Measurements from ENCODE around the gene TGFB2. TPM values are rescaled to one million over a fixed set of nuclear protein-coding genes. Genes with fewer than 3 reads are reported as not detected.

Gene TGFB2
- total RNA-seq, 1 donor from 2014 or later, result 46.8 TPM

- intact Hi-C loops (cut with DNase I), result loop anchor here (5.0 kb wide), 1 partner anchor 1523 kb away; no protein-coding TSS in a partner anchor
- ATAC-seq (peak; percentile 68), DNase-seq (ENCODE audit: low spot score) (no peak)
Observed at GRCh38 chr1:218444173-218444572, 99.0 kb downstream of the TGFB2 start.

GRCh38 chr1:218444588-218444987, 99.5 kb downstream of the TGFB2 start:
- intact Hi-C loops (cut with DNase I), result loop anchor here (5.0 kb wide), 1 partner anchor 1523 kb away; no protein-coding TSS in a partner anchor
- DNase-seq (ENCODE audit: low spot score) (no peak), ATAC-seq (no peak)

- DNase-seq (ENCODE audit: low spot score) (no peak), ATAC-seq (peak; percentile 75)
- intact Hi-C loops (cut with DNase I), result no loop called here
Observed at GRCh38 chr1:218447010-218447689, 102.0 kb downstream of the TGFB2 start.

GRCh38 chr1:218451415-218451814, 106.3 kb downstream of the TGFB2 start:
- intact Hi-C loops (cut with DNase I), result no loop called here
- DNase-seq (ENCODE audit: low spot score) (no peak), ATAC-seq (no peak)

- intact Hi-C loops (cut with DNase I), result no loop called here
- ATAC-seq, result no peak
- DNase-seq (ENCODE audit: low spot score), result no peak
Observed at GRCh38 chr1:218454700-218455282, 109.7 kb downstream of the TGFB2 start.

DNA sequence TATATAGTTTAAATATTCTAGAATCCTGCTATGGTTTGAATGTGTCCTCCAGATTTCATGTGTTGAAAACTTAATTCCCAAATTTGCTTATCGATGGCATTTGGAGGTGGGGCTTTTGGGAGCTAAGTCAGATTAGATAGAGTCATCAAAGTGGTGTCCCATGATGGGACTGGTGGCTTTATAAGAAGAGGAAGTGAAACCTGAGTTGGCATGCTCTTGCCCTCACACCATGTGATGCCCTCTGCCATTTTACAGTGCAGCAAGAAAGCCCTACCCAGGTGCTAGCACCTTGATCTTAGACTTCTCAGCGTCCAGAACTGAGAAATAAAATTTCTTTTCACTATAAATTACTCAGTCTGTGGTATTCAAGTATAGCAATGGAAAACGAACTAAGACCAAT, 111.3 kb downstream of the TGFB2 start:
- DNase-seq (ENCODE audit: low spot score) (no peak), ATAC-seq (no peak)
- intact Hi-C loops (cut with DNase I), result no loop called here

- intact Hi-C loops (cut with DNase I), result no loop called here
- ATAC-seq (peak; percentile 63), DNase-seq (ENCODE audit: low spot score) (peak; percentile 70)
Observed at GRCh38 chr1:218459450-218459849, 114.3 kb downstream of the TGFB2 start.

GRCh38 chr1:218459878-218460711, 115.0 kb downstream of the TGFB2 start:
- ATAC-seq (peak; percentile 84), DNase-seq (ENCODE audit: low spot score) (no peak)
- intact Hi-C loops (cut with DNase I), result no loop called here

- no peak for ATAC-seq
- intact Hi-C loops (cut with DNase I), result no loop called here
- no peak for DNase-seq (ENCODE audit: low spot score)
Observed at GRCh38 chr1:218461351-218461750, 116.2 kb downstream of the TGFB2 start.

DNA sequence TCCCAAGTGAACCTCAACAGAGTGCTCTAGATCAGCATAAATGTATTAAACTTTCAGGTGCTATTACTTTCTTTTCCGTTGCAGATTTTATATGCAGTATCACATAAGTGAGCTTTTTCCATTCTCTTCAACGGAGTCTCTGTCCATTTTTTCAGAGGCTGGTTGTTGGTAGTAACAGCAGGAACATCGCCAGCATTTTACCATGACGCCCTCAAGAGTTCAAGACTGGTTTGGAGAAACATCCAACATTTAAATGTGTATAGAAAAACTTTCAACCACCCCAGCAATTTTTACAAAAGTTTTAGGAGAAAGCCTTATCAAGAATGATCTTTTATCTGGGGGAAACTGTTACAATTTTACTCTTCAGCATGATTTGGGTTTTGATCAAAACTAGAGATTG, 117.0 kb downstream of the TGFB2 start:
- no peak for ATAC-seq
- intact Hi-C loops (cut with DNase I), result no loop called here
- DNase-seq (ENCODE audit: low spot score), result no peak

GRCh38 chr1:218462587-218462986, 117.5 kb downstream of the TGFB2 start:
- DNase-seq (ENCODE audit: low spot score) (no peak), ATAC-seq (no peak)
- intact Hi-C loops (cut with DNase I), result no loop called here

GRCh38 chr1:218463194-218464156, 118.3 kb downstream of the TGFB2 start:
- ATAC-seq (peak; percentile 84), DNase-seq (ENCODE audit: low spot score) (peak; percentile 83)
- intact Hi-C loops (cut with DNase I), result no loop called here

DNA sequence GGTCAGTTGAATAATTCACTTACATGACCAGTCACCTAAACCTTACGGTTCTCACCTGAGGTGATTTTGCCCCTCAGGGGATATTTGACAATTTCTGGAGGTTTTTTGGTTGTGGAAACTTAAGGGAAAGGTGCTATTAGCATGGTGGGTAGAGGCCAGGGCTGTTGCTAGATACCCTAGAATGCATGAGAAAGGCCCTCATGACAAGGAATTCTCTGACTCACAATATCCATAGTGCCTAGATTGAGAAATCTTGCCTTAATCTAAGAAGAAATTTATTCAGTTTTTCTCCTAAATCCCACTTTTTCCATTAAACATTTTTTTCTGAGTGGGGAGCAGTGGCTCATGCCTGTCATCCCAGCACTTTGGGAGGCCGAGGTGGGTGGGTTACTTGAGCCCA, 119.7 kb downstream of the TGFB2 start:
- ATAC-seq (no peak), DNase-seq (ENCODE audit: low spot score) (no peak)
- intact Hi-C loops (cut with DNase I), result no loop called here

DNA sequence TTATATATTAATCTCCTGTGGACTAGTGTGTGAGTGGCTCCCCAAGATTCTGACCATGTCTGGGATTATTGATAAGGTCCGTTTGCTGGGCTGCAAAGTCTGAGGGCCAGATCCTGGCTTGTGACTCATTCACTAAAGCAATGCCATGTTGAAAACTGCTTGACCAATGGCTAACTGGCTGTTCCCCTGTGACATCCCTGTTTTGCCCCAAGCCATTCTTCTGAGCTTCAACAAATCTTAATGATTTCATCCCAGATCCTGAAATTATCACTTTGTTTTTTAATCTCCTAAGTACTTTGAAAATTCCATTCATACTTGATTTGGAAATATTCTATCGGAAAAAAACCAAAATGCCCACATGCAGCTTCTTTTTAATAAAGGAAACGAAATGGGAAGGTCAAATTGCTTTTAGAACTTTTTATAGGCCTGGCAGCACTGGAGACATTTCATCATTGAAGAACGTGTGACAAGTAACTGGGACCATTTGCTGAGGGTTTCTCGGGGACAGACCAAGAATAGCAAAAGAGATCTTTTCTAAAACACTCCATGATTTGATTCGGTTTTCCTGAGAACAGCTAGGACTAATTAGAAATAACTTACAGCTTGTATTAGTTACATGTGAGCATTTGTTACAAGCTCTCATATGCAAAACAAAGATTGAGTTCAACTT, 121.3 kb downstream of the TGFB2 start:
- intact Hi-C loops (cut with DNase I), result no loop called here
- ATAC-seq, result no peak
- no peak for DNase-seq (ENCODE audit: low spot score)

DNA sequence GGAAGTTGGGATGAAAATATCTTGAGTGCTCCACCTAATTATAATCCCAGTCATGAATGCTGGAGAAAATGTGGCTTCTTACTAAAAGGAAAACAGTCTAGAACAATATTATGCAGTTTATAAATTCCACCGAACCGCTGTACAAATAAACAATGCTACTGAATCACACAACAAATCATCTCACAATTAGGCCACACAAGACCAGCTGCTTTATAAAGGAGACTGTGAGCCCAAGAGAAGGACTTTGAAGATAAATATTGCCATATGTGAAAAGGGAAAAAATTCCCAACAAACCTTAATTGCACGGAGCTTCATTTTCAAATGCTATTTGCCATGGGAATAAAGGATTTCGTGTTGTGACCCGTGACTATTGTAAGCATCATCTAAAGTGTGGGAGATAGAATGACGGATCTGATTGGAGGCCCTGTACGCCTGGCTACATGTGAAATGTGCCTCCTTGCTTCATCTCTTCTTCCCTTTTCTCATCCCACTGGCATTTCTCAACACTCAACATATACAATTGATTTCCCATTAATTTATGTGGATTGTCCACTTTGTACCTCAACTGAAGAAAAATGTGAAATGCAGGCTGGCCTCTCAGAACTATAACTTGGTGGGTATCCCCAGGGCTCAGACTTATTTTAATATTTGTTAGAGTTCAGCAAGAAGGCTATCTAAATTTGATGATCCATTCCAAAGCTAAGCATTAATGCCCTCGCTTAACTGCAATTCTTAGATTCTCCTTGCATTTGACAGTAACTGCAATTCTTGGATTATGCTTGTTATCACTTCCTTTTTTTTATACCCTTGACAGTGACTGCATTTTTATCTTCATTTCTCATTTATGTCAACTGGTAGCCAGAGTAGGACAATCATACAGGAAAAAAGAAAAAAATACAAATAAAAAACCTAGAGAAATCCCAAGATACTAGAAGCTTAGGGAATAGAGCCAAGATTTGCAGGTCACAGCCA, 122.3 kb downstream of the TGFB2 start:
- intact Hi-C loops (cut with DNase I), result no loop called here
- DNase-seq (ENCODE audit: low spot score) (no peak), ATAC-seq (no peak)

GRCh38 chr1:218468711-218469110, 123.6 kb downstream of the TGFB2 start:
- ATAC-seq, result peak; percentile 60
- intact Hi-C loops (cut with DNase I), result no loop called here
- no peak for DNase-seq (ENCODE audit: low spot score)

DNA sequence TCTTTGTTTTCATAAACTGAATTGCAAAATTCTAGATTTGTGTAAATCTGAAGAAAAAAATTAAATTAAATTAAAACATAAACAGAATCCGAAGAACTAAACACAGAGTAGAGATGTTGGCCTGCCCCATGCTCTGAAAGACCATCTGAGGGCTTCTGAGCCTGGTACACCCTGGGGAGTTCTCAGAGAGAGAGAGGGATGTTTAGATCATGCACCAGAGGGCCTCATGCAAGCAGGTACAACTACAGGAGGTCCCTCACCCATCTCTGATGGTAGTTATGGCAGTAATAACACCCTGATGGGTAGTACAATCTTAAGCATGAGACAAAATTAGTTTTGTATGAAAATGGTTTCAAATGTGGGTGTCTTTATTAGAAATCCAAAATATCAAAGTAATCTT, 127.7 kb downstream of the TGFB2 start:
- no peak for DNase-seq (ENCODE audit: low spot score)
- ATAC-seq, result no peak
- intact Hi-C loops (cut with DNase I), result no loop called here

Measured in sciatic nerve (tissue), 2 donors.